Activated CD4-positive, alpha-beta T cell treated with anti-CD3 and anti-CD28 coated beads for 4 hours (primary cell): ENCODE results near the gene CYP4F2.
"Not testable (repeated sequence)": the region's sequence is repeated elsewhere in the genome, so short reads cannot be mapped to it uniquely, and the experiment has no call there.

ENCODE experiments used
- DNase-seq, 2 donors: peaks; one replicate each; pipeline ENCODE4 v3.0.0-alpha.2; 2020

Gene CYP4F2, protein sequence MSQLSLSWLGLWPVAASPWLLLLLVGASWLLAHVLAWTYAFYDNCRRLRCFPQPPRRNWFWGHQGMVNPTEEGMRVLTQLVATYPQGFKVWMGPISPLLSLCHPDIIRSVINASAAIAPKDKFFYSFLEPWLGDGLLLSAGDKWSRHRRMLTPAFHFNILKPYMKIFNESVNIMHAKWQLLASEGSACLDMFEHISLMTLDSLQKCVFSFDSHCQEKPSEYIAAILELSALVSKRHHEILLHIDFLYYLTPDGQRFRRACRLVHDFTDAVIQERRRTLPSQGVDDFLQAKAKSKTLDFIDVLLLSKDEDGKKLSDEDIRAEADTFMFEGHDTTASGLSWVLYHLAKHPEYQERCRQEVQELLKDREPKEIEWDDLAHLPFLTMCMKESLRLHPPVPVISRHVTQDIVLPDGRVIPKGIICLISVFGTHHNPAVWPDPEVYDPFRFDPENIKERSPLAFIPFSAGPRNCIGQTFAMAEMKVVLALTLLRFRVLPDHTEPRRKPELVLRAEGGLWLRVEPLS

DNA sequence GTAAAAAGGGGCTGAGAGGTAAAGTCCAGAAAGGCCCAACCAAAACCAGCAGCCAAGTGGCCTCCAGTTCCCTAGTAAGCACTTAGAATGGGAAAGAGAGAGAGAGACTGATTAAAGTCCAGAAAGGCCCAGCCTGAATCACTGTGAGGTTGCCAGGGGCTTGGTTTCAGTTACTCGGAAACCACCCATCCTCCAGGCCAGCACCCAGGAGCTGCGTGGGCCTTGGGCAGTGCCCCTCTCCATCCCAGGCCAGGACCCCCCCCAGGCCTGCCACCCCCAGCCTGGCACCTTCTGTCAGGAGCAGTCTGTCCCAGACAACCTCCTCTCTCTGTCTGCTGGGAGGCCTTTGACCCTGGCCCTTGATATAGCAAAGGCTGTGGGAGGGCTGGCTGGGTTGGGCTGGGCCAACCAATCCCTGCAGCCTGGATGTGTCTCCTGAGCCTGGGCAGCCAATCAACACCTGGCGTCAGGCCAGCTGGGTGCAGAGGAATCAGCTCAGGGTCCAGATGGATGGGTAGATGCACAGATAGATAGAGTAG is at the start of gene CYP4F2:
Gene CYP4F2 (minus strand): TSS at position 337 of the 539 bp plus-strand sequence. CDS start 463 bp downstream, outside the sequence.
- DNase-seq = no peak

- DNase-seq = no peak
These were observed 47.4 kb upstream of the CYP4F2 start for GRCh38 chr19:15945301-15945700.

DNA sequence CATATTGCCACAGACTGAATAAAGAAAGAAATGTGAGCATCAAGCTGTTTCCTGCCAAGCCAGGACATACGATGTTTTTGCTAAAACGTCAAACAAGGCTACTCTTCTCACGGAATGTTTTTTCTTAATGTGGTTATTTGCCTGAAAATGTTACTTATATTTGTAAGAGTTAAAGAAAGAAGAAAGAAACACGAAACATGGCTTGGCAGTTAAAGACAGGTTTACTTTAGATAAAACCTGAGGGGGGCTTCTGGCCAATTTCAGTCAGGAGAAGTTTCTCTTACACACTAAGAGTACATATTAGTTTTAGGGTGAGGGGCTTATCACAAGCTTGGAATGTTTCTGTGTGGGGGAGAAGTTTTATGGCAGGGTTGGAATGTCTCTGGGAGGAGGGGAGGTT is 46.5 kb upstream of the CYP4F2 start:
- no peak for DNase-seq

GRCh38 chr19:15937771-15938170 is 39.9 kb upstream of the CYP4F2 start:
- no peak for DNase-seq

GRCh38 chr19:15936950-15937349 is 39.1 kb upstream of the CYP4F2 start:
- DNase-seq = no peak

- DNase-seq = no peak
These were observed 38.3 kb upstream of the CYP4F2 start for GRCh38 chr19:15936173-15936572.

- no peak for DNase-seq
These were observed 37.4 kb upstream of the CYP4F2 start for GRCh38 chr19:15935167-15935702.

DNA sequence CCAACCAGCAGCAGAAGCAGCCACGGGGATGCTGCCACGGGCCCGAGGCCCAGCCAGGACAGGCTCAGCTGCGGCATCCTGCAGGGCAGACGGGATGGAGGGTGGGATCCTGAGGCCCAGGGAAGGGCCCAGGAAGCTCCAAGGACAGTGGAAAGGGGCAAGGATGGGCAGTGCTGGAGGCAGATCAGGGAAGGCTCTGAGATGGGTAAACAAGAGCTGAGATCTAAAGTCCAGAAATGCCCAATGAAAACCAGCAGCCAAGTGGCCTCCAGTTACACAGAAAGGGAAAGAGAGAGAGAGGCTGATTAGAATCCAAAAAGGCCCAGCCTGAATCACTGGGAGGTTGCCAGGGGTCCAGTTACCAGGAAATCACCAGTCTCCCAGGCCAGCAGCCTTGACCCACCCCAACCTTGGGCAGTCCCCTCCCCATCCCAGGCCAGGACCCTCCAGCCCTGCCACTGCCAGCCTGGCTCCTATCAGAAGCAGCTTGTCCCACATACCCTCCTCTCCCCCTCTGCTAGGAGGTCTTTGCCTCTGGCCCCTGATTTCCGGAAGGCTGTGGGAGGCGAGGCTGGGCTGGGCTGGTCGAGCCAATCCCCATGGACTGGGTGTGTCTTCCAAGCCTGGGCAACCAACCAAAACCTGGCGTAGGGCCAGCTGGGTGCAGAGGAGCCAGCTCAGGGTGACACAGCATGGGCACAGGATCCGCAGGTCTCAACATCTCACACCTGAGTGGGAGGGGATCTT is 36.6 kb upstream of the CYP4F2 start, which contains the start of gene CYP4F11:
Gene CYP4F11 (minus strand): TSS at position 198 of the 747 bp plus-strand sequence. CDS start 121 bp downstream, at position 77.
- DNase-seq = no peak

DNA sequence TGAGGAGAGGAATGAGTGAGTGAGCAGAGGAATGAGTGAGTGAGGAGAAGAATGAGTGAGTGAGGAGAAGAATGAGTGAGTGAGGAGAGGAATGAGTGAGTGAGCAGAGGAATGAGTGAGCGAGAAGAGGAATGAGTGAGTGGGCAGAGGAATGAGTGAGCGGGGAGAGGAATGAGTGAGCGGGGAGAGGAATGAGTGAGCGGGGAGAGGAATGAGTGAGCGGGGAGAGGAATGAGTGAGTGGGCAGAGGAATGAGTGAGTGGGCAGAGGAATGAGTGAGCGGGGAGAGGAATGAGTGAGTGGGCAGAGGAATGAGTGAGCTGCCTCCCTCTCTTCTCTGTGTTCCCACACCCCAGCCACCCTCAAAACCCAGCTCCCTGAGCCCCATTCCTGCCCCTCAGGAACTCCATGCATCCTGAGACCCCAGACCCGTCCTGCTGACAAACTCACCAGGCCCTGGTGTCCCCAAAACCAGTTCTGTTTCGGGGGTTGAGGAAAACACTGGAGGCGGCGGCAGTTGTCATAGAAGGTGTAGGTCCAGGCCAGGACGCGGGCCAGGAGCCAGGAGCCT is 36.0 kb upstream of the CYP4F2 start:
- not testable (repeated sequence) for DNase-seq

DNA sequence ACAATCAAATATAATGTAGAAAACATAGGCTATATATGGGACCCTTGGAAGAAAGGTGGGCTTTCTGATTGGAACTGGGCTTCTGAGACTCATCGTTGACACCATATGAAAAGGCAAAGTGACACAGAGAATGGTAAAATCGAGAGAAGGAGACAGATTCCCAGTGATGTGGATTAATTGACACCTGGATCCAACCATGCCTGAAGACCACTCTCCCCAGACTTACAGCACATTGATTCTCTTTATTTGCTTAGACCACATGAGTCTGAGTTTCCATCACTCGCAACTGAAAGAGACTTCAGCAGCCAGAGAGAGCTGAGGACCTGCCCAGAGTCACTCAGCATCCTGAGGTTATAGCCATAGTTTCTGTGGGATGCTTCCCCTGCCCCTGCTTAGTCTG is 30.4 kb upstream of the CYP4F2 start:
- no peak for DNase-seq

DNA sequence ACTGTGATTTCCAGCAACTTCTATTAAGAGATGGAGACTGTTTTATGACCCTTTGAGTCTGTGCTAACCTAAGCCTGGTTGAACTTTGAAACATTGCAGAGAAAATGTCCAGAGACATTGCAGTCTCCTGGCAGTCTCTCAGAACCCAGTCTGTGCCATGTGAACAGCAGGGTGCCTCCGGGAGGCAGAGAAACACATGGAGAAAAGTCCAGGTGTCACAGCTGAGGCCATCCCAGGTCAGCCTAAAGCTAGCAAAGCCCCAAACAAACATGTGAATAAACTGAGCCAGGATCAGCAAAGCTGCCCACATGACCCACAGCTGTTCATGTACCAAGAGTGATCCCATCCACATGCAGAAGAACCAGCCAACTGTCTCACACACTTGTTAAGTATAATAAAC is 28.6 kb upstream of the CYP4F2 start:
- DNase-seq = no peak

DNA sequence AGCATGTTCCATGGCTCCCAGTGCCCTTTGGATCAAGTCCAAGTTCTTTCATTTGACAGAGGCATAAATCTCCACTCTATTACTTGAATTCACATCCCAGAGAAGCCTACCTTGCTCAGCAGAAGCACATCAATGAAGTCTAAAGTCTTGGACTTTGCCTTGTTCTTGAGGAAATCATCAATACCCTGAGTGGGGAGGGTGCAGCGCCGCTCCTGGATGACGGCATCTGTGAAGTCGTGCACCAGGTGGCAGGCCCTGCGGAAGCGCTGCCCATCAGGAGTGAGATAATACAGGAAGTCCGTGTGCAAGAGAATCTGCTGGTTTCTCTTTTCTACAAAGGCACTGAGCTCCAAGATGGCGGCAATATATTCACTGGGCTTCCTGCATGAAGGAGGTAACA is 25.8 kb upstream of the CYP4F2 start:
- DNase-seq = no peak

- DNase-seq = no peak
These were observed 24.1 kb upstream of the CYP4F2 start for GRCh38 chr19:15922021-15922420.

GRCh38 chr19:15919243-15919642 is 21.4 kb upstream of the CYP4F2 start:
- DNase-seq = no peak

DNA sequence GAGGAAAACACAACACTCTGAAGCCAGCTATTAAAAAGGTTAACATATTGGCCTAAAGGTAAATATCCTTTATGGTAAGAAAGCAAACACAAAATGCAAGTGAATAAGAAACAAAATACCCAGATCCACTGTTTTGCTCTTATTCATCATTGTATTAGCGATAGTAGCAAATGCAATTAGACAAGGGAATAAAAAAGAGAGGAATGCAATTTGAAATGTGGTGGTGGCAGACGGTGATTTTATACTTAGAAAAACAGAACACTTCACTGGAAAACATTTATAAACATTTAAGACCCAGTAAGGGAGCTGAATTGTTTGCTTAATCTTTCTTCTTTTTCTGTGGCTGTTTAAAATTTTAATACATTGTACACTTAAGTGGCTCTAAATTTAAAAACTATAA is 17.2 kb upstream of the CYP4F2 start:
- no peak for DNase-seq

DNA sequence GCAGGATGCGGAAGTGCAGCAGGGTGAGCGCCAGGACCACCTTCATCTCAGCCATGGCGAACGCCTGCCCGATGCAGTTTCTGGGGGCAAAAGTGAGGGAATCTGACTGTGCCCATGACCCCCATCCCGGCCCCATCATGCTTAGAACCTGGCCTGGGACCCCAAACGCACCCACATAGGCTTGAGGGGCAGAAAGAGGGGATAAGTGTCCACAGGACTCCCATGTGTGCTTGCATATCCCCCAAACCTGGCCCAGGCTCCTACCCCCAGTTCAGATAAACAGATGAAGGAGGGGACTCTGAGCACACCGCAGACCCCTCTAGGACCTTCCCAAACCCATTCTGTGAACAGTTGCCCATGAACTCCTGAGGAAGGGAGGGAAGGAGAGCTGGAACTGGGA is 16.0 kb upstream of the CYP4F2 start:
- DNase-seq = no peak

- DNase-seq = no peak
These were observed 15.5 kb upstream of the CYP4F2 start for GRCh38 chr19:15913384-15913783.

- DNase-seq = no peak
These were observed 13.8 kb upstream of the CYP4F2 start for GRCh38 chr19:15911599-15912235.

DNA sequence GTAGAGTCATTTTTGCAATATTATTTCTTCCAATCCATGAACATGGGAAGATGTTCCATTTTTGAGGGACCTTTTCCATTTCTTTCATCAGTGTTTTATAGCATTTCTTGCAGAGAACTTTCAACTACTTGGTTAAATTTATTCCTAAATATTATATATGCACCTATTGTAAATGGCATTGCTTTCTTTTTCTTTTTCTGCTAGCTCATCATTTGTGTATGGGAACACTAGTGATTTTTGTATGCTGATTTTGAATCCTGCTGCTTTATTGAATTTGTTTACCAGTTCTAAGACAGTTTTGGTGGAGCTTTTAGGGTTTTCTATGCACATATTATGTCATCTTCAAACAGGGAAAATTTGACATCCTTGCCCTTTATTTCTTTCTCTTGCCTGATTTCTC is 7.2 kb upstream of the CYP4F2 start:
- DNase-seq = no peak

DNA sequence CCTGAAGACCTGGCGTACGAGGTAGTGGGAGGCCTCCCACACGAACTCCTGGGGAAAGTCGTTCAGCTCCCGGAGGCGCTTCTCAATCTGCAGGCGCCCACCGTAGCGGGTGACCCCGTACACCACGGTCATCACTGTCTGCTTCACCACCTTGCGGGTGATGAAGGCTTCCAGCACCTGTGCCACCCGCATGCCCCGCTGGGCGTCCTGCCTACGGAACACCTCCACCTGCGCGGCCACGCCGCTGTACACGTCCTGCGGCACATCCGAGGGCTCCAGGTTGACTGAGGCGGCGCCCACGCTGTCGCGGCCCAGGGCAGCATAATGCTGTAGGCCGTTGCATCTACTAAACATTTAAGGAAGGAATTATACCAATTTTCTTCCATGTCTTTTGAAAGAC is 5.0 kb upstream of the CYP4F2 start:
- DNase-seq = not testable (repeated sequence)

GRCh38 chr19:15902254-15902653 is 4.4 kb upstream of the CYP4F2 start:
- DNase-seq = no peak

GRCh38 chr19:15900504-15900903 is 2.6 kb upstream of the CYP4F2 start:
- no peak for DNase-seq
